ENCODE data around the gene TRAPPC10.
"Not testable (repeated sequence)": the region's sequence is repeated elsewhere in the genome, so short reads cannot be mapped to it uniquely, and the experiment has no call there.

Gene TRAPPC10

GRCh38 chr21:44153889-44154228 lies 141.8 kb downstream of the TRAPPC10 start:
- DNase-seq, result not testable (repeated sequence)

DNA sequence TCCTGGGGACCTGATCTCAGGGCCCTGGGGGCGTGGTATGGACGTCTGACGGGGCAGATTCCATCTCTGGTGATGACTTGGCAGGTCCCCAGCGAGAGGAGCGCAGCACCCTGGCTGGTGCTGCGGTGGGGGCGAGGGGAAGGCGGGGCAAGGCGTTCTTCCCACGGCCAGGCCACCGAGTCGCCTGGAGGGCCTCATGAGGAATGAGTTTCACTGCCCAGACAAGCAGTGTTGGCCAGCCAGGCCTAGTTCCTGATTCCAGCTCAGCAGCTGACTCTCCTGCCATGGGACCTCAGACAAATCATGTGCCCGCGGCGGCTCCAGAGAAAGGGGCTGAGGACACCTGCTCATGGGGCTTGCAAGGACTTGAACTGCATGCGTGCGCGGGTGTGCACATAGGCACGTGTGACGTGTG lies 142.7 kb downstream of the TRAPPC10 start:
- not testable (repeated sequence) for DNase-seq

GRCh38 chr21:44155231-44155993 lies 143.3 kb downstream of the TRAPPC10 start:
- peak; percentile 22 for DNase-seq

DNA sequence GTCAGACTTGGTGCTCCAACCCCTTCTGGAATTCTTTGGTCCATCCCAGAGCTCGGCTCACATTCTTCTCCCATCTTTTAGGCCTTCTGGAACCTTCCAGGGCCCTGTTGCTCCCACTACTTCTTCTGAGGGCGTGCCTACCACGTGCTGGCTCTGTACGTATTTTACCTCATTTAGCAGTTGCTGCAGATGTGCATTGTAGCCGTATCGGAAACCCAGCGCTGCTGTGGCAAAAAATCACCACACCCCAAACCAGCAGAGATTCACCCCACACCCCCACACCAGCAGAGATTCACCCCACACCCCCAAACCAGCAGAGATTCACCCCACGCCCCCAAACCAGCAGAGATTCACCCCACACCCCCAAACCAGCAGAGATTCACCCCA lies 143.9 kb downstream of the TRAPPC10 start:
- not testable (repeated sequence) for DNase-seq
